NT2/D1 (cell line): Measurements from ENCODE around the gene REM2.
A peak's percentile ranks its signal among the peaks of the same experiment; 100 is the strongest.

ENCODE experiments used
- DNase-seq: peaks from one replicate; pipeline ENCODE4 v3.0.0-alpha.2; 2011; ENCODE audit warnings: low read depth, low spot score
- H3K27me3 ChIP-seq: 2 replicates; pipeline ENCODE4 v1.6.0; 2011; ENCODE audit warnings: mild to moderate bottlenecking; ENCODE audit not compliant: insufficient read length, insufficient read depth
- H3K36me3 ChIP-seq: 2 replicates; pipeline ENCODE4 v1.6.1; 2011; ENCODE audit warnings: mild to moderate bottlenecking, low read length, mixed read lengths; ENCODE audit not compliant: insufficient read depth, insufficient read length
- H3K4me1 ChIP-seq: 2 replicates; pipeline ENCODE4 v1.5.1; 2011; ENCODE audit not compliant: insufficient read depth, insufficient read length
- H3K4me3 ChIP-seq: 2 replicates; pipeline ENCODE4 v1.5.1; 2011; ENCODE audit warnings: low read depth; ENCODE audit not compliant: insufficient read length
- H3K9ac ChIP-seq: 2 replicates; pipeline ENCODE4 v1.6.0; 2011; ENCODE audit warnings: low read depth; ENCODE audit not compliant: insufficient read length
- H3K9me3 ChIP-seq: 2 replicates; pipeline ENCODE4 v1.5.1; 2011; ENCODE audit warnings: mild to moderate bottlenecking, low read length; ENCODE audit not compliant: insufficient read depth
- SUZ12 ChIP-seq: IDR thresholded peaks from 2 replicates; pipeline ENCODE4 v1.6.1; 2011; ENCODE audit not compliant: insufficient read length, insufficient read depth; ENCODE audit errors: extremely low read depth
- YY1 ChIP-seq: IDR thresholded peaks from 2 replicates; pipeline ENCODE4 v1.6.1; 2011; ENCODE audit not compliant: insufficient read length, insufficient read depth
- ZNF274 ChIP-seq: IDR thresholded peaks from 2 replicates; pipeline ENCODE4 v1.6.1; 2011; ENCODE audit warnings: mild to moderate bottlenecking, low read depth, low read length

The REM2 gene

DNA sequence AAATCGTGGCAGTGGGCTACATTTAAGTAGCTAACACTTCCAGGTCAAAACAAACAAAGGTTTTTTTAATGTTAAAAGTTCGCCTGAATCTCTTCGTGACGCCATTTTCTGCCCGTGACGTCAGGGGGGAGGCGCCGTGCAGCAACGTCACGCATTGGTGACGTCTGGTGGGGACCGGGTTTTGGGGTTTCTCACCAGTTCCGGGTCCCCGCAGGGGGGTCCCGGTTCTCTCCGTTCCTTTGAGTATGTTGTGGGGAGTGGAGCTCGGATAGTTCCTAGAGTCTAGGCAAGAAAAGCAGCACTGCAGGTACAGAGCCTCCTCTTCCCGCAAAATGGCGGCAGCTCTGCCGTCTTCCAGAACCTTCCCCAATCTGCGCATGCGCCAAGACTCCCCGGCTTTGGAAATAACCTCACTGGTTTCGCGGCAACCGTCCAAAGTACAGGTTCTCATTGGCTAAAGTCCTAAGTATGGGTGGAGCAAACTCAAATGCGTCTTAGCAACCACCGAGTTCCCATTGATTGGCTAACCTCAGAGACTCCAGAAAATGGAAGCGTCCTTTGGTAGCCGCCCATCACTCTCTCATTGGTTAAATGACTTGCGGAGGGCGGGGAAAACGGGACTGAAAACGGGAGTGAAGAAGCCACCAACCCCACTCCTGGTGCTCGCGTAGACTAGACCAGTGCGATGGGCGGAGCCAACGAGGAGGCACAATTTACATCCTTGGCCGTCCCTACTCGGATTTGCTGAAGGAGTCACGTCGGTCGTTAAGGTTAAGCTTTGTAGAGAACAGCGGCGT lies 36.0 kb downstream of the REM2 start, which contains the start of gene RBM23:
RBM23 (minus strand) TSS at position 346 of the 797 bp plus-strand sequence.
- TF ChIP-seq YY1 (peak; percentile 67), ZNF274 (no peak)
- Histone ChIP-seq H3K36me3 (peaks cover 67% of the 10 kb centered on the region), H3K9ac (peak within 1 kb of the TSS; percentile 56), H3K27me3 (no peaks in the 10 kb centered on the region), H3K9me3 (no peaks in the 10 kb centered on the region), H3K4me1 (no peaks in the 10 kb centered on the region), H3K4me3 (peak within 1 kb of the TSS; percentile 49)
- DNase-seq = peak; percentile 98

DNA sequence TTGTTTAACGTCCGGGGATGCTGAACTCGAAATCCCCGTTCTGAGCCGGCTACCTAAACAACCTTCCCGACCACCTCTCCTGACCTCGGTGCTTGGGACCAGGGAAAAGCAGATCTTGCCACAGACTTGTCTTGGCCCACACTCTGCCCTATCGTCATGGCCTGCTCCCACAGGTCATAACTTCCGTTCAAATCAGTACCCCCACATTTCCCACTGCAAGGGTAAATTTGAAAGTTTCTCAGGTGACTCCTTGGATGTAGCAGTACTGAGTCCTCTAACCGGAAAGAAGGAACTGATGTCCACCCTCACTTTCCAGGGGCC lies 36.5 kb downstream of the REM2 start:
- Histone ChIP-seq H3K9me3 (no peaks in the 10 kb centered on the region), H3K4me3 (peak overlapping the region; percentile 28), H3K36me3 (peaks cover 69% of the 10 kb centered on the region), H3K27me3 (no peaks in the 10 kb centered on the region), H3K9ac (peak overlapping the region; percentile 56), H3K4me1 (no peaks in the 10 kb centered on the region)
- no peak for DNase-seq
- TF ChIP-seq ZNF274 (no peak), YY1 (no peak), SUZ12 (no peak)

DNA sequence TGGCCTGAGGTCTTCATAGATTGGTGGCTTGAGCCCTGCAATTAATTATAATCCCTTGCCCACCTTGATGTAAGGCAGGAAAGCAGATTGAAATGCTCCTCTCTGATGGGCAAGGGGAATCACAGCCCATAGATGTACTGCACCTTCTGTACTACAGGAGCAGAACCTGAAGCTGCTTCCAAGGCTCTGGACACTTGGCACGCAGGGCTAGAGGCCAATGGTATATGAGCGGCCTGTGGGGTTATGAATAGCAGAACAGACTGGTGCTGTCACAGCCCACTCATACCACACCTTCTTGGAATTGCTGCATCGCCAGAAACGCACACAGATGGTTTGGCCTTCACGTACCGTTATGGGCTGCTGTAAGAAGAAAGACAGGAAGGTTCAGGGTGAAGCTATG lies 37.7 kb downstream of the REM2 start:
- no peak overlapping the region for H3K9ac ChIP-seq
- H3K36me3 ChIP-seq = peaks cover 74% of the 10 kb centered on the region
- no peaks in the 10 kb centered on the region for H3K27me3 ChIP-seq
- no peaks in the 10 kb centered on the region for H3K4me1 ChIP-seq
- TF ChIP-seq SUZ12 (no peak), ZNF274 (no peak), YY1 (no peak)
- H3K9me3 ChIP-seq = no peaks in the 10 kb centered on the region
- no peak for DNase-seq
- no peak overlapping the region for H3K4me3 ChIP-seq

DNA sequence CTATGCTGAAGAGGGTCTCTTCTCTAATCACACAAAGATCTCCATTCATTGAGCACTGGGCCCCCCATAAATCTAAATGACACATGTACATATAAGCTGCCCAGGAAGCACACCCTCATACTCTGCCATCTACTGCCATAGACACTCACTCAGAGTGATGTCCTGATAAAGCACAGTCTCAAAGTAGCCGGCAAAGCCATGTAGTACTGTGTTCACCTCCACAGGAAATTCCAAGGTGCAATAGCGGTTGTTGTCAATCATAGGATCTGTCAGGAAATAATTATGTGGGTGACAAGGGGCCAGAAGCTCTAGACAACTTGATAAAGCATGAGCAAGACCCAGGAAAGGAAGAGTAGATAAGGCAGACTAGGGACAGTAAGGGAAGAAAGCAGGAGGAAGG lies 39.3 kb downstream of the REM2 start:
- no peak for DNase-seq
- Histone ChIP-seq H3K9me3 (no peaks in the 10 kb centered on the region), H3K9ac (no peak overlapping the region), H3K27me3 (no peaks in the 10 kb centered on the region), H3K4me1 (no peaks in the 10 kb centered on the region), H3K36me3 (peaks cover 75% of the 10 kb centered on the region), H3K4me3 (no peak overlapping the region)
- no peak for TF ChIP-seq SUZ12
- TF ChIP-seq ZNF274 = no peak
- TF ChIP-seq YY1 = no peak

DNA sequence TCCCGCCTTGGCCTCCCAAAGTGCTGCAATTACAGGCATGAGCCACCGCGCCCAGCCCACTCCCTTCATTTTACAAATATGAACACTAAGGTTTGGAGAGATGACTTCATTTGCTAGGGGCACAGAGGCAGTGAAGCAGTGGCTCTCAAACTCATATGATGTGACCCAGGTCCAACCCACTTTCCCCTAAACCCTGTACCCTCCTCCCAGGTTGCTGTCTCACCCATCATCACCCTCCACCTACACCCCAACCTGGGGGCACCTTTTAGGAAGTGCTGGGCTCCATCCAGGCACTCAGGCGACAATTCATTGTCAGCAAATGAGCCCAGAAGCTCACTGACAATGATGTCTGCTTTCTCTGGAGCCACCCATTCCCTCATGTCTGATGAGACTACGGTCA lies 40.7 kb downstream of the REM2 start:
- Histone ChIP-seq H3K27me3 (no peaks in the 10 kb centered on the region), H3K9ac (no peak overlapping the region), H3K9me3 (no peaks in the 10 kb centered on the region), H3K36me3 (peaks cover 80% of the 10 kb centered on the region), H3K4me1 (peaks cover 2% of the 10 kb centered on the region), H3K4me3 (no peak overlapping the region)
- TF ChIP-seq YY1 (no peak), ZNF274 (no peak), SUZ12 (no peak)
- no peak for DNase-seq

DNA sequence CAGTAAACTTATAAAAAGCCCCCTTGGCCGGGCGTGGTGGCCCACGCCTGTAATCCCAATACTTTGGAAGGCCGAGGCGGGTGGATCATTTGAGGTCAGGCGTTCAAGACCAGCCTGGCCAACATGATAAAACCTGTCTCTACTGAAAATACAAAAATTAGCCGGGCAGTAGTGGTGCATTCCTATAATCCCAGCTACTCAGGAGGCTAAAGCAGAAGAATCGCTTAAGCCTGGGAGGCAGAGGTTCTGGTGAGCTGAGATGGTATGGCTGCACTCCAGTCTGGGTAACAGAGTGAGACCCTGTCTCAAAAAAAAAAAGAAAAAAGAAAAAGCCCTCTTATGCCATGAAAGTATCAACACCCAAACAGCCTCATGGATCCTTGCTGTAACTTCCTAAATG lies 42.5 kb downstream of the REM2 start:
- H3K9me3 ChIP-seq = no peaks in the 10 kb centered on the region
- peaks cover 2% of the 10 kb centered on the region for H3K4me1 ChIP-seq
- no peak overlapping the region for H3K9ac ChIP-seq
- DNase-seq = no peak
- H3K27me3 ChIP-seq = no peaks in the 10 kb centered on the region
- no peak overlapping the region for H3K4me3 ChIP-seq
- TF ChIP-seq SUZ12 = no peak
- no peak for TF ChIP-seq YY1
- TF ChIP-seq ZNF274 = no peak
- peaks cover 70% of the 10 kb centered on the region for H3K36me3 ChIP-seq

DNA sequence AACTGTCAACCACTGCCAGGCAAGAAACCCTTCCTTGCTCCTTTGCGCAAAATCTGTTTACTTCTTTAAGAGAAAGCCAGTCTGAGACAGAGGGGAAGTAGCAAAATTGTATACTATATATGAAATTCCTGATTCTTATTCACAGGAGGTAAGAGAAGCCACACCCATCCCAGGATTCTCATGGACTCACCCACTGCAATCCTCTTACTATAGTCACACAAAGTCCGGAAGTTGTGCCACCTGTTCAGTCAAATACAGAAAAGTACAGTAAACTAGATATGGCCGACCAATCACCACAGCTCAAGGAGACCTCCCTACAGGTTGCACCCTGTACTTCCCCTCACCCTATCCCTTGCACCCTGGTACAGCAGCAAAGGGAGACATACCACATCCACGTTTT lies 43.3 kb downstream of the REM2 start:
- peaks cover 62% of the 10 kb centered on the region for H3K36me3 ChIP-seq
- H3K9ac ChIP-seq = no peak overlapping the region
- no peak overlapping the region for H3K4me3 ChIP-seq

More for the DNA sequence above, 43.3 kb downstream of the REM2 start:
- no peak for DNase-seq
- no peak for TF ChIP-seq SUZ12
- no peak for TF ChIP-seq ZNF274
- TF ChIP-seq YY1 = no peak
- Histone ChIP-seq H3K4me1 (peaks cover 2% of the 10 kb centered on the region), H3K9me3 (no peaks in the 10 kb centered on the region), H3K27me3 (no peaks in the 10 kb centered on the region)
